ENCODE results near the gene BCAS3.

DNA sequence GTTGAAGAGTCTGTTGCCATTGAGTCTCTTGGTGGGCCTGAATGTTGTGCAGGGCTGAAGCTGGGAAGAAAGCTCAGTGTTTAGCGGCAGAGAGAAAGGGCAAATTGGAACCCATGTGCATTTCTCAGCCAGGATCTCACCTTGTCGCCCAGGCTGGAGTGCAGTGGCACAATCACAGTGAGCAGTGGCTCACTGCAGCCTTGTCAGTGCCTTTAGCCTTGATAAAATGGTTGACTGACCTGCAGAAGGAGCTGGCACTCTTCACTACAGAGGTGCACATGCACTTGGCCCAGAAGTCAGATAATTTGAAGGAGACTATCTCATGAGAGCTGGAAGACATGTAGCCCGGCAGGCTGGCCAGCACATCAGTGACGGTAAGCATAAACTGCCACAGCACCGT, 597.7 kb downstream of the BCAS3 start:
- TF ChIP-seq, protein P1, sequence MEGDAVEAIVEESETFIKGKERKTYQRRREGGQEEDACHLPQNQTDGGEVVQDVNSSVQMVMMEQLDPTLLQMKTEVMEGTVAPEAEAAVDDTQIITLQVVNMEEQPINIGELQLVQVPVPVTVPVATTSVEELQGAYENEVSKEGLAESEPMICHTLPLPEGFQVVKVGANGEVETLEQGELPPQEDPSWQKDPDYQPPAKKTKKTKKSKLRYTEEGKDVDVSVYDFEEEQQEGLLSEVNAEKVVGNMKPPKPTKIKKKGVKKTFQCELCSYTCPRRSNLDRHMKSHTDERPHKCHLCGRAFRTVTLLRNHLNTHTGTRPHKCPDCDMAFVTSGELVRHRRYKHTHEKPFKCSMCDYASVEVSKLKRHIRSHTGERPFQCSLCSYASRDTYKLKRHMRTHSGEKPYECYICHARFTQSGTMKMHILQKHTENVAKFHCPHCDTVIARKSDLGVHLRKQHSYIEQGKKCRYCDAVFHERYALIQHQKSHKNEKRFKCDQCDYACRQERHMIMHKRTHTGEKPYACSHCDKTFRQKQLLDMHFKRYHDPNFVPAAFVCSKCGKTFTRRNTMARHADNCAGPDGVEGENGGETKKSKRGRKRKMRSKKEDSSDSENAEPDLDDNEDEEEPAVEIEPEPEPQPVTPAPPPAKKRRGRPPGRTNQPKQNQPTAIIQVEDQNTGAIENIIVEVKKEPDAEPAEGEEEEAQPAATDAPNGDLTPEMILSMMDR (conservative IDR thresholded peaks at IDR 0.05; ENCODE audit: low read depth, low read length), result no peak
- no peak for TF ChIP-seq EZH2 (IDR thresholded peaks at IDR 0.05; ENCODE audit: borderline replicate concordance, low read depth, low read length, poor library complexity, severe bottlenecking)

Measured in A673 (cell line).